H1 (cell line): ENCODE data around the gene TMEM92. TPM values are rescaled to one million over a fixed set of nuclear protein-coding genes. Genes with fewer than 3 reads are reported as not detected.

Experiments
- CTCF ChIA-PET: fragments of 300-600 bp; sonication (Branson Sonifier 250); formaldehyde crosslinking; loops from one replicate; lab custom pipeline; 2021; ENCODE audit not compliant: partially characterized antibody; lab: Charles Lee
- POLR2A ChIA-PET: fragments of 300-600 bp; sonication (Branson Sonifier 250); formaldehyde crosslinking; loops from one replicate; lab custom pipeline; 2021; ENCODE audit warnings: inconsistent platforms; ENCODE audit not compliant: partially characterized antibody; lab: Charles Lee
- DNase-seq, 2 experiments: peaks; one replicate each; pipeline versions ENCODE4 v3.0.0 to v3.0.0-alpha.2; 2010 to 2022; ENCODE audit warnings: low spot score in 2 of 2, low read depth in 1 of 2, mixed read lengths in 1 of 2
- FAIRE-seq: peaks from 2 replicates; lab custom pipeline; 2011; peaks lifted over from hg19 to GRCh38; lab: Jason Lieb, UNC
- H2AFZ ChIP-seq: 2 replicates; pipeline ENCODE4 v1.8.1; 2012; ENCODE audit warnings: low read length, inconsistent platforms
- H2AK5ac ChIP-seq: 2 replicates; pipeline ENCODE4 v1.6.1; 2013; ENCODE audit warnings: low read depth, low read length
- H2BK120ac ChIP-seq: replicated peaks from 2 replicates; pipeline ENCODE3; 2013; ENCODE audit warnings: low read depth, low read length, inconsistent platforms
- H2BK12ac ChIP-seq: 2 replicates; pipeline ENCODE4 v1.6.1; 2013; ENCODE audit warnings: low read depth, low read length
- H2BK15ac ChIP-seq: 2 replicates; pipeline ENCODE4 v1.6.1; 2013; ENCODE audit warnings: low read length
- H2BK20ac ChIP-seq: 2 replicates; pipeline ENCODE4 v1.6.1; 2013; ENCODE audit warnings: low read length
- H2BK5ac ChIP-seq: 2 replicates; pipeline ENCODE4 v1.6.1; 2013; ENCODE audit warnings: low read depth, low read length
- H3K14ac ChIP-seq: 2 replicates; pipeline ENCODE4 v1.6.1; 2013; ENCODE audit warnings: inconsistent platforms; ENCODE audit not compliant: insufficient read length
- H3K18ac ChIP-seq: 2 replicates; pipeline ENCODE4 v1.6.1; 2013; ENCODE audit warnings: low read length; ENCODE audit errors: extremely low read depth
- H3K23ac ChIP-seq: 2 replicates; pipeline ENCODE4 v1.6.1; 2013; ENCODE audit warnings: inconsistent platforms; ENCODE audit not compliant: insufficient read length
- H3K23me2 ChIP-seq: 2 replicates; pipeline ENCODE4 v1.6.1; 2013; ENCODE audit warnings: low read depth, low read length
- H3K27ac ChIP-seq: 2 replicates; pipeline ENCODE4 v1.6.1; 2011; ENCODE audit warnings: low read depth, low read length, inconsistent platforms
- H3K27me3 ChIP-seq, 4 experiments: replicated peaks in 1 of 4; 1 replicate in 1 of 4; 2 replicates in 3 of 4; pipeline versions ENCODE4 v1.6.1 to v1.8.1; 2011 to 2013; ENCODE audit warnings: low read length in 3 of 4, mild to moderate bottlenecking in 3 of 4, inconsistent platforms in 2 of 4, mixed read lengths in 2 of 4, moderate library complexity in 1 of 4; ENCODE audit not compliant: control insufficient read depth in 3 of 4, insufficient read depth in 3 of 4; ENCODE audit errors: extremely low read depth in 1 of 4
- H3K36me3 ChIP-seq, 4 experiments: 2 replicates each; pipeline versions ENCODE4 v1.6.1 to v1.8.1; 2011 to 2013; ENCODE audit warnings: mild to moderate bottlenecking in 4 of 4, low read length in 3 of 4, moderate library complexity in 2 of 4, control low read depth in 1 of 4, inconsistent platforms in 1 of 4; ENCODE audit not compliant: insufficient read depth in 4 of 4, control insufficient read depth in 2 of 4
- H3K4ac ChIP-seq: replicated peaks from 2 replicates; pipeline ENCODE3; 2013; ENCODE audit warnings: low read length, low read depth, mixed read lengths, inconsistent platforms; ENCODE audit not compliant: insufficient read length
- H3K4me1 ChIP-seq, 4 experiments: replicated peaks in 1 of 4; 1 replicate in 1 of 4; 2 replicates in 3 of 4; pipeline versions ENCODE4 v1.6.1 to v1.8.1; 2011 to 2013; ENCODE audit warnings: low read length in 3 of 4, inconsistent platforms in 2 of 4, mixed read lengths in 1 of 4; ENCODE audit not compliant: insufficient read depth in 4 of 4, control insufficient read depth in 3 of 4
- H3K4me2 ChIP-seq, 2 experiments: 2 replicates each; pipeline versions ENCODE4 v1.6.1 to v1.8.1; 2011 to 2013; ENCODE audit warnings: low read depth in 2 of 2, low read length in 2 of 2, control low read depth in 1 of 2, inconsistent platforms in 1 of 2, mild to moderate bottlenecking in 1 of 2; ENCODE audit not compliant: insufficient read depth in 1 of 2
- H3K4me3 ChIP-seq, 4 experiments: fragments of 200-600, 300-600 bp in 1 of 4; sonication (generic), shearing (Covaris generic), sonication (Bioruptor Twin) in 1 of 4; 2 replicates each; pipeline versions ENCODE4 v1.5.1 to v1.8.1; 2011 to 2016; ENCODE audit warnings: low read length in 4 of 4, low read depth in 3 of 4, control low read depth in 2 of 4, inconsistent platforms in 2 of 4, mild to moderate bottlenecking in 2 of 4, mixed read lengths in 1 of 4, moderate library complexity in 1 of 4; ENCODE audit not compliant: insufficient read depth in 2 of 4; ENCODE audit errors: extremely low read depth in 1 of 4
- H3K56ac ChIP-seq: replicated peaks from 2 replicates; pipeline ENCODE3; 2013; ENCODE audit warnings: low read depth, mild to moderate bottlenecking, mixed read lengths, low read length, inconsistent platforms; ENCODE audit not compliant: insufficient read length
- H3K79me1 ChIP-seq: 2 replicates; pipeline ENCODE4 v1.6.1; 2013; ENCODE audit warnings: low read depth, low read length, control low read depth
- H3K79me2 ChIP-seq, 2 experiments: 2 replicates each; pipeline versions ENCODE4 v1.6.1 to v1.8.1; 2012 to 2013; ENCODE audit warnings: low read length in 2 of 2, mild to moderate bottlenecking in 2 of 2, inconsistent platforms in 1 of 2; ENCODE audit not compliant: insufficient read depth in 2 of 2, control insufficient read depth in 1 of 2
- H3K9ac ChIP-seq, 4 experiments: replicated peaks in 1 of 4; 1 replicate in 1 of 4; 2 replicates in 3 of 4; pipeline versions ENCODE4 v1.6.1 to v1.8.1; 2011 to 2013; ENCODE audit warnings: low read depth in 3 of 4, low read length in 3 of 4, control low read depth in 2 of 4, mild to moderate bottlenecking in 2 of 4, moderate library complexity in 2 of 4, inconsistent platforms in 1 of 4; ENCODE audit errors: extremely low read depth in 1 of 4
- H3K9me3 ChIP-seq, 2 experiments: 2 replicates each; pipeline versions ENCODE4 v1.6.1 to v1.8.1; 2012 to 2013; ENCODE audit warnings: mild to moderate bottlenecking in 2 of 2, moderate library complexity in 2 of 2, control low read depth in 1 of 2, inconsistent platforms in 1 of 2, low read depth in 1 of 2, low read length in 1 of 2, mixed read lengths in 1 of 2; ENCODE audit not compliant: insufficient read depth in 2 of 2
- H4K20me1 ChIP-seq, 2 experiments: replicated peaks in 1 of 2; 2 replicates each; pipeline versions ENCODE3 to v1.8.1; 2011 to 2013; ENCODE audit warnings: inconsistent platforms in 2 of 2, low read length in 2 of 2, mild to moderate bottlenecking in 1 of 2; ENCODE audit not compliant: insufficient read depth in 2 of 2, control insufficient read depth in 1 of 2
- H4K5ac ChIP-seq: 2 replicates; pipeline ENCODE4 v1.6.1; 2013; ENCODE audit warnings: low read length, low read depth, mixed read lengths, inconsistent platforms; ENCODE audit not compliant: insufficient read length
- H4K8ac ChIP-seq: 2 replicates; pipeline ENCODE4 v1.8.0; 2013; ENCODE audit warnings: mild to moderate bottlenecking, moderate library complexity, low read length, inconsistent platforms; ENCODE audit not compliant: insufficient read depth; ENCODE audit errors: extremely low read depth
- H4K91ac ChIP-seq: replicated peaks from 2 replicates; pipeline ENCODE3; 2013; ENCODE audit warnings: low read length, mixed read lengths, inconsistent platforms; ENCODE audit not compliant: insufficient read length
- BCL11A ChIP-seq, 2 experiments: IDR thresholded peaks; one replicate each; pipeline ENCODE4 v1.6.1; 2011; ENCODE audit warnings: low read depth in 2 of 2, low read length in 2 of 2, mild to moderate bottlenecking in 2 of 2
- CBX5 ChIP-seq: fragments of 300-800, 300-1000 bp; sonication (generic); IDR thresholded peaks from 2 replicates; pipeline ENCODE4 v1.7.1; 2016; ENCODE audit warnings: antibody characterized with exemption, low read length, low read depth
- CEBPB ChIP-seq: IDR thresholded peaks from 2 replicates; pipeline ENCODE4 v1.6.1; 2012; ENCODE audit warnings: low read depth, low read length
- EGR1 ChIP-seq: IDR thresholded peaks from 2 replicates; pipeline ENCODE4 v1.6.1; 2011; ENCODE audit warnings: low read depth, low read length, borderline replicate concordance
- EP300 ChIP-seq, 2 experiments: IDR thresholded peaks; 1 replicate in 1 of 2; 2 replicates in 1 of 2; pipeline ENCODE4 v1.6.1; 2011 to 2012; ENCODE audit warnings: low read depth in 2 of 2, low read length in 2 of 2, mild to moderate bottlenecking in 2 of 2, borderline replicate concordance in 1 of 2, inconsistent platforms in 1 of 2, moderate library complexity in 1 of 2
- GABPA ChIP-seq: IDR thresholded peaks from 2 replicates; pipeline ENCODE4 v1.6.1; 2011; ENCODE audit warnings: mild to moderate bottlenecking, low read length, moderate library complexity, borderline replicate concordance; ENCODE audit not compliant: insufficient read depth
- KDM1A ChIP-seq: fragments of 200-600, 300-600 bp; sonication (generic); IDR thresholded peaks from 2 replicates; pipeline ENCODE4 v1.7.1; 2016; ENCODE audit warnings: mild to moderate bottlenecking, low read length, borderline replicate concordance
- MAFK ChIP-seq: IDR thresholded peaks from 2 replicates; pipeline ENCODE4 v1.6.1; 2012; ENCODE audit warnings: low read depth, mild to moderate bottlenecking, improper control_type of control experiment, low read length
- NANOG ChIP-seq: IDR thresholded peaks from 2 replicates; pipeline ENCODE4 v1.6.1; 2011; ENCODE audit warnings: low read length, low read depth, mild to moderate bottlenecking, inconsistent platforms; ENCODE audit not compliant: insufficient read depth, poor library complexity, severe bottlenecking
- POU5F1 ChIP-seq: IDR thresholded peaks from 2 replicates; pipeline ENCODE4 v1.6.1; 2011; ENCODE audit warnings: low read depth, mild to moderate bottlenecking, low read length, moderate library complexity
- RFX5 ChIP-seq: IDR thresholded peaks from 2 replicates; pipeline ENCODE4 v1.6.1; 2011; ENCODE audit warnings: low read depth, low read length, improper control_type of control experiment, borderline replicate concordance
- RNF2 ChIP-seq: fragments of 200-900, 300-1000 bp; sonication (generic); IDR thresholded peaks from 2 replicates; pipeline ENCODE4 v1.7.1; 2016; ENCODE audit warnings: borderline replicate concordance, low read depth, mild to moderate bottlenecking, antibody characterized with exemption, low read length; ENCODE audit not compliant: poor library complexity, severe bottlenecking; ENCODE audit errors: missing control alignments
- TBP ChIP-seq: IDR thresholded peaks from 2 replicates; pipeline ENCODE4 v1.6.1; 2011; ENCODE audit warnings: low read depth, low read length, improper control_type of control experiment
- ZNF274 ChIP-seq: IDR thresholded peaks from 2 replicates; pipeline ENCODE4 v1.7.0; 2012; ENCODE audit warnings: low read length, borderline replicate concordance; ENCODE audit errors: extremely low read depth
- WGBS, 2 experiments: shearing (Covaris generic) in 1 of 2; methylation state at CpG; one replicate each; pipeline versions ENCODE4 v1.1.6 to v1.1.7; 2013 to 2015; ENCODE audit warnings: low lambda C conversion rate in 2 of 2, mixed read lengths in 2 of 2, inconsistent platforms in 1 of 2, low coverage in 1 of 2, missing lambda C conversion rate in 1 of 2; ENCODE audit not compliant: insufficient replicate concordance in 2 of 2, insufficient coverage in 1 of 2, insufficient read length in 1 of 2; ENCODE audit errors: extremely low coverage in 1 of 2, missing lambda C conversion rate in 1 of 2; 5-methylcytosine and 5-hydroxymethylcytosine counted together
- polyA plus RNA-seq, 7 experiments: library from polyadenylated mRNA; depleted of rRNA in 3 of 7; stranded (reverse) in 5 of 7; unstranded in 2 of 7; fragments of >200 nt in 5 of 7; fragments of 200-250 nt in 2 of 7; gene quantifications; 1 replicate in 5 of 7; 2 replicates in 1 of 7; 4 replicates in 1 of 7; pipeline versions ENCODE4 v1.2.1 to v1.2.3, GENCODE V29; 2011 to 2013; ENCODE audit warnings: missing spikeins in 2 of 7, mixed read lengths in 2 of 7
- total RNA-seq: library from RNA; stranded (reverse); fragmentation: NEBNext Ultra II Directional; extraction: Animal tissue kit (Norgen Biotek cat#: 25700); gene quantifications from 2 replicates; pipeline ENCODE4 v1.2.1, GENCODE V29; 2021

TMEM92 gene
- total and polyA plus RNA-seq, 2 of the 8 experiments (the other 6 are each of a cell fraction or from before 2014, with no cell fraction given) = 11.9 to 24.8 TPM

- no peak overlapping the region for H3K4ac ChIP-seq
- no peaks in the 10 kb centered on the region for H3K79me1 ChIP-seq
- no peak overlapping the region for H2BK20ac ChIP-seq
- H3K14ac ChIP-seq = no peak overlapping the region
- H2BK15ac ChIP-seq = no peak overlapping the region
- no peaks in the 10 kb centered on the region for H4K20me1 ChIP-seq
- H4K8ac ChIP-seq = no peak overlapping the region
- no peak overlapping the region for H3K9ac ChIP-seq
- H3K36me3 ChIP-seq = no peaks in the 10 kb centered on the region
- no peak for FAIRE-seq
- H3K27me3 ChIP-seq = no peaks in the 10 kb centered on the region; a peak in 1 of 7 replicates
- no peak overlapping the region for H4K91ac ChIP-seq
- WGBS, 2 experiments = 84% methylated on average over 5 of the region's 5 CpGs; no CpG with 5 or more reads in 1 of the 2 experiments
- H3K4me2 ChIP-seq = no peak overlapping the region
- no peak overlapping the region for H3K4me3 ChIP-seq
- H2BK120ac ChIP-seq = no peak overlapping the region
- H2AFZ ChIP-seq = no peak overlapping the region
- no peaks in the 10 kb centered on the region for H3K9me3 ChIP-seq
- ChIA-PET POLR2A (no interaction called here), CTCF (interaction anchor here (0.6 to 1.3 kb wide), 8 partner anchors 9 to 294 kb away, joined by 3 to 5 read pairs (median 3); no protein-coding TSS in a partner anchor)
- H3K79me2 ChIP-seq = no peaks in the 10 kb centered on the region
- H3K56ac ChIP-seq = no peak overlapping the region
- no peak for DNase-seq
- no peaks in the 10 kb centered on the region for H3K23me2 ChIP-seq
- peaks cover 0 to 4% (median 0%) of the 10 kb centered on the region in 4 experiments; a peak in 3 of 7 replicates for H3K4me1 ChIP-seq
- H2BK5ac ChIP-seq = no peak overlapping the region
- H3K23ac ChIP-seq = no peak overlapping the region
- H3K18ac ChIP-seq = no peak overlapping the region
- H3K27ac ChIP-seq = no peak overlapping the region
- no peak overlapping the region for H2BK12ac ChIP-seq
- no peak overlapping the region for H2AK5ac ChIP-seq
- H4K5ac ChIP-seq = no peak overlapping the region
- TF ChIP-seq BCL11A (IDR thresholded peaks at IDR 0.05; ENCODE audit: low read depth in 2 of 2, low read length in 2 of 2) (no peak), POU5F1 (no peak), MAFK (no peak), KDM1A (no peak), RNF2 (no peak), CEBPB (no peak), ZNF274 (no peak), NANOG (no peak), TBP (no peak), RFX5 (no peak), EP300 (IDR thresholded peaks at IDR 0.05; ENCODE audit: borderline replicate concordance in 1 of 2, low read depth in 2 of 2, low read length in 2 of 2) (no peak), EGR1 (no peak), GABPA (no peak), CBX5 (no peak)
Observed at GRCh38 chr17:50323060-50323459, 48.8 kb downstream of the TMEM92 start.
